Stomach (tissue), 4 donors: Measurements from ENCODE around the gene REXO4.

Experiments
- POLR2AphosphoS5 ChIP-seq, 3 donors: sonication (generic); formaldehyde crosslinking; IDR thresholded peaks; one replicate each; pipeline ENCODE4 v1.6.1; 2016; ENCODE audit warnings: antibody characterized with exemption in 3 of 3
- TF ChIP-seq, protein P1 (sequence below), 7 experiments: fragments of 450-650 bp in 4 of 7; fragments of 200-600 bp in 3 of 7; sonication (generic) in 3 of 7; IDR thresholded peaks; one replicate each; pipeline ENCODE4 v1.5.1; 2016 to 2019; ENCODE audit warnings: antibody characterized with exemption in 7 of 7, control low read depth in 2 of 7, mild to moderate bottlenecking in 1 of 7

DNA sequence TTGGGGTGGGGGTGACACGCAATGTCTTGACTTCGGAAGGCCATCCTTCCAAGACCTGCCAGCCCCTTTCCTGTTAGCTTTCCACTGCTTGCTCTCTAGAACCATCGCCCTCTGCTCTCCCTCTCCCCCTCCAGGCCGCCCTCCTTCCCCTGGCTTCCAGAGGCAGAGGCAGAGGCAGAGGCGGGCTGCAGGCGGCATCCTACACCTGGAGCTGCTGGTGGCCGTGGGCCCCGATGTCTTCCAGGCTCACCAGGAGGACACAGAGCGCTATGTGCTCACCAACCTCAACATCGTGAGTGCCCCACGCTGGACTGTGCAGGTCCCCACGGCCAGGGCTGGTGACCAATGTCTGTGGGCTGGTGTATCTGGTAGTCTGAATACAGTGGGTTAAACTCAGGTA, 6.4 kb upstream of the REXO4 start:
- no peak for TF ChIP-seq POLR2AphosphoS5 (IDR thresholded peaks at IDR 0.05)
- TF ChIP-seq, protein P1, sequence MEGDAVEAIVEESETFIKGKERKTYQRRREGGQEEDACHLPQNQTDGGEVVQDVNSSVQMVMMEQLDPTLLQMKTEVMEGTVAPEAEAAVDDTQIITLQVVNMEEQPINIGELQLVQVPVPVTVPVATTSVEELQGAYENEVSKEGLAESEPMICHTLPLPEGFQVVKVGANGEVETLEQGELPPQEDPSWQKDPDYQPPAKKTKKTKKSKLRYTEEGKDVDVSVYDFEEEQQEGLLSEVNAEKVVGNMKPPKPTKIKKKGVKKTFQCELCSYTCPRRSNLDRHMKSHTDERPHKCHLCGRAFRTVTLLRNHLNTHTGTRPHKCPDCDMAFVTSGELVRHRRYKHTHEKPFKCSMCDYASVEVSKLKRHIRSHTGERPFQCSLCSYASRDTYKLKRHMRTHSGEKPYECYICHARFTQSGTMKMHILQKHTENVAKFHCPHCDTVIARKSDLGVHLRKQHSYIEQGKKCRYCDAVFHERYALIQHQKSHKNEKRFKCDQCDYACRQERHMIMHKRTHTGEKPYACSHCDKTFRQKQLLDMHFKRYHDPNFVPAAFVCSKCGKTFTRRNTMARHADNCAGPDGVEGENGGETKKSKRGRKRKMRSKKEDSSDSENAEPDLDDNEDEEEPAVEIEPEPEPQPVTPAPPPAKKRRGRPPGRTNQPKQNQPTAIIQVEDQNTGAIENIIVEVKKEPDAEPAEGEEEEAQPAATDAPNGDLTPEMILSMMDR (IDR thresholded peaks at IDR 0.05): no peak
